ENCODE measurements around the gene MYH9. TPM values are rescaled to one million over a fixed set of nuclear protein-coding genes. Genes with fewer than 3 reads are reported as not detected.
A peak's percentile ranks its signal among the peaks of the same experiment; 100 is the strongest.

The MYH9 gene
- total RNA-seq, 8 experiments from 2014 or later: 10.0 to 119 (median 53.1) TPM

DNA sequence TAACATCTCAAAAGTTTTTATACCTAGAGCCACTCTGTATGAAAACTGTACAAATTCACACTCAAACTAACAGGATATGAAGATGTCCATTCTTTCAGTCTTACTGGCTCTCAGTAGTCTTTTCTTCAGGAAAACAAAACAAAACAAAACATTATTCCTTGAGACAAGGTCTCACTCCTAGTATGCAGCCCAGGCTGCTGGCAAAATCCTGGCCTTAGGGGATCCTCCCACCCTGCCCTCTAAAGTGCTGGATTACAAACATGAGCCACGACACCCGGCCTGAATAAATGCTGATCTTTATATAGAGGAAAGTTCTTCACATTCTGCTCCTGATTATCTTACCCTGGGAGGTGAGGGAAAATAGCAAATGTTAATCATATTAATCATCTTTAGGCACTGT is 153.6 kb downstream of the MYH9 start:
- in situ Hi-C loops (cut with MboI; ENCODE audit: low pct_unique_long_range_greater_than_20kb in 2 of 9, low sequenced_read_pairs in 9 of 9, unreplicated experiment in 9 of 9): no loop called here
- Histone ChIP-seq H3K4me1 (replicated peaks in 1 of 2) (peaks cover 8 to 17% of the 10 kb centered on the region in 2 donors), H3K4me3 (no peak overlapping the region), H3K27ac (no peak overlapping the region)
- peak in 3 of 8 experiments; percentile 1 to 53 (median 5) for ATAC-seq (replicated peaks in 6 of 8)
- WGBS, 10 experiments: 0 to 82% (median 18%) methylated on average over 2 of the region's 2 CpGs; no CpG with 5 or more reads in 6 of the 10 experiments

DNA sequence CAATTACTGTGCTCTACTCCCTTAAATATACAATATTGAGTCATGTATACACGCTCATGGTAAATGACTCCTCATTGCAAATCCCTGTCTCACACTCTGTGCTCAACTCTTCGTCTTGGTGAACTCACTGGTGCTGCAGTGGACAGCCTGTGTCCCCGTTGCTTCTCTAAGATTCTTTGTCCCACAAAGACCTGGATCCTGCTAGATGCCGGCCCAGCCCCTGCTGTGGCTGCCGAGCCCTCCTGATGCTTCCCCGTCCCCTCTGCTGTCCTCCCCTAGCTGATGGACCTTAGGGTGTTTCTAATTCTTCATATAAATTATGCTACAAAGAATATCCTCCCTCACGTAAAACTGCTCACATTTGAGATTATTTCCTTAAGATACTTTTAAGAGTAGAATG is 154.0 kb downstream of the MYH9 start:
- no peak for ATAC-seq (replicated peaks in 6 of 8)
- H3K4me1 ChIP-seq (replicated peaks in 1 of 2): peaks cover 6 to 16% of the 10 kb centered on the region in 2 donors
- no peak overlapping the region for H3K27ac ChIP-seq
- no peak overlapping the region for H3K4me3 ChIP-seq
- WGBS, 10 experiments: 58 to 93% (median 89%) methylated on average over 2 to 5 of the region's 7 CpGs; no CpG with 5 or more reads in 1 of the 10 experiments
- in situ Hi-C loops (cut with MboI; ENCODE audit: low pct_unique_long_range_greater_than_20kb in 2 of 9, low sequenced_read_pairs in 9 of 9, unreplicated experiment in 9 of 9): no loop called here

DNA sequence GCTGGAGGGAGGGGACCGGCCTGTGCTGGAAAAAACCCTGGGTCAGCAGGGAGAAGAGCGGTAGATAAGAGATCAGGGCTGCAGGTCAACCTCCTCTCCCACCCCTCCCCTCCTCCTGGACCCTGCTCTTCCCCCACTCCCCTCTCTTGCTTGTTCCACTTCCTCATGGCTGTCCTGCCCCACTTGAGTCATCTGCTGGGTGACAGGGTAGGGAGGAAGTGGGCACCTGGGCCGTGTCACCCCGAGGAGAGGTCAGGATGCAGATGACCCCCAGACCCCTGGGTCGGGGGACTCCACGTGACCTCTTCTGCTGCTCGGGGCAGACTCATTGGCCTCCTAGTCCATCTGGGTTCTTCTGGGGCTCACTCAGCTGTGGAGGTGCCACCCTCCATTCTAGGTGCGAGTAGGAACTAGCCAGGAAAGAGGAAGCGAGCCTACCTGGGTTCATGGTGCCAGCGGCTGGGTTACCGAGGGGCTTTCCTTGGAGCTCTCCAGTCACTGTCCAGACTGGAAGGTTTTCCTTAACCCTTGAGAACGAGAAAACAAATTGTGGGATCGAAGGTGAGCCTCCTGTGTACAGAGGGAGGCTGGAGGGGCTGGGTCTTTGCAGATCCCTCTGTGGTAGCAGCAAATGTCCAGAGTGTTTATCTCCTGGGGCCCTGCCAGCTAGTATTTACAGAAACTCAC is 154.9 kb downstream of the MYH9 start:
- H3K4me3 ChIP-seq: no peak overlapping the region
- H3K27ac ChIP-seq: no peak overlapping the region
- peaks cover under 1 to 11% of the 10 kb centered on the region in 2 donors for H3K4me1 ChIP-seq (replicated peaks in 1 of 2)
- ATAC-seq (replicated peaks in 6 of 8): no peak
- WGBS, 10 experiments: 65 to 100% (median 85%) methylated on average over 1 to 5 of the region's 13 CpGs; no CpG with 5 or more reads in 4 of the 10 experiments
- in situ Hi-C loops (cut with MboI; ENCODE audit: low pct_unique_long_range_greater_than_20kb in 2 of 9, low sequenced_read_pairs in 9 of 9, unreplicated experiment in 9 of 9): no loop called here

Other genes with a start within 250 kb of the MYH9 start
- gene APOL3, start 227.2 kb downstream of the MYH9 start, total RNA-seq: 10 to 100 TPM in 2 of 8 experiments, 1 to 10 TPM in 3, under 1 TPM in 2, not detected in 1; 0.09 to 31.4 (median 2.5) TPM
- 10 to 100 TPM in 2 of 8 experiments, 1 to 10 TPM in 3, under 1 TPM in 2, not detected in 1; 0.08 to 32.6 (median 5.1) TPM for gene APOL4, start 186.2 kb downstream of the MYH9 start, total RNA-seq
- gene APOL2, start 148.4 kb downstream of the MYH9 start, total RNA-seq: 100 to 1,000 TPM in 1 of 8 experiments, 10 to 100 TPM in 4, 1 to 10 TPM in 3; 4.7 to 160 (median 27.8) TPM
- gene APOL1, start 134.8 kb downstream of the MYH9 start, total RNA-seq: 100 to 1,000 TPM in 1 of 8 experiments, 10 to 100 TPM in 3, under 1 TPM in 3, not detected in 1; 0.09 to 171 (median 14.0) TPM
- gene TXN2, start 93.7 kb upstream of the MYH9 start, total RNA-seq: 10 to 100 TPM; 44.9 to 82.2 (median 61.0) TPM
- 10 to 100 TPM in 4 of 8 experiments, 1 to 10 TPM in 4; 2.5 to 20.7 (median 11.1) TPM for gene FOXRED2, start 119.1 kb upstream of the MYH9 start, total RNA-seq
- gene EIF3D, start 141.2 kb upstream of the MYH9 start, total RNA-seq: 100 to 1,000 TPM; 166 to 232 (median 195) TPM

Data from motor neuron (in vitro differentiated cells).